Uterus (tissue), 2 donors: ENCODE data around the gene RPF1.
"Not testable (repeated sequence)": the region's sequence is repeated elsewhere in the genome, so short reads cannot be mapped to it uniquely, and the experiment has no call there.

Experiments used
- POLR2A ChIP-seq, 2 donors: fragments of 450-650 bp; IDR thresholded peaks; one replicate each; pipeline ENCODE4 v1.6.1; 2016; ENCODE audit warnings: antibody characterized with exemption in 2 of 2, mild to moderate bottlenecking in 1 of 2, moderate library complexity in 1 of 2
- TF ChIP-seq, protein P1 (sequence below), 4 experiments: fragments of 200-600 bp in 2 of 4; fragments of 450-650 bp in 2 of 4; sonication (generic) in 2 of 4; IDR thresholded peaks; one replicate each; pipeline ENCODE4 v1.5.1; 2016 to 2019; ENCODE audit warnings: antibody characterized with exemption in 4 of 4, mild to moderate bottlenecking in 2 of 4, moderate library complexity in 1 of 4

DNA sequence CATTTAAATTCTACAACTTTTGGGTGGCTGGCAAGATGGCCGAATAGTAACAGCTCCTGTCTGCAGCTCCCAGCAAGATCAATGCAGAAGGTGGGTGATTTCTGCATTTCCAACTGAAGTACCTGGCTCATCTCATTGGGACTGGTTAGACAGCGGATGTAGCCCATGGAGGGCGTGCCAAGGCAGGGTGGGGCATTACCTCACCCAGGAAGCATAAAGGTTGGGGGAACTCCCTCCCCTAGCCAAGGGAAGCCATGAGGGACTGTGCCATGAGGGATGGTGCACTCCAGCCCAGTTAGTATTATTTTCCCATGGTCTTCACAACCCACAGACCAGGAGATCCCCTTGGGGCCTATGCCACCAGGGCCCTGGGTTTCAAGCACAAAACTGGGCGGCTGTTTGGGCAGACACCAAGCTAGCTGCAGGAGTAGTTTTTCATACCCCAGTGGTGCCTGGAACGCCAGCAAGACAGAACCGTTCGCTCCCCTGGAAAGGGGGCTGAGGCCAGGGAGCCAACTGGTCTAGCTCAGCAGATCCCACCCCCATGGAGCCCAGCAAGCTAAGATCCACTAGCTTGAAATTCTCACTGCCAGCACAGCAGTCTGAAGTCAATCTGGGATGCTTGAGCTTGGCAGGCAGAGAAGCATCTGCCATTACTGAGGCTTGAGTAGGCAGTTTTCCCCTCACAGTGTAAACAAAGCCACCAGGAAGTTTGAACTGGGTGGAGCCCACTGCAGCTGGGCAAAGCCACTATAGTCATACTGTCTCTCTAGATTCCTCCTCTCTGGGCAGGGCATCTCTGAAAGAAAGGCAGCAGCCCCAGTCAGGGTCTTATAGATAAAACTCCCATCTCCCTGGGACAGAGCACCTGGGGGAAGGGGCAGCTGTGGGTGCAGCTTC is 36.1 kb upstream of the RPF1 start:
- TF ChIP-seq, protein P1, sequence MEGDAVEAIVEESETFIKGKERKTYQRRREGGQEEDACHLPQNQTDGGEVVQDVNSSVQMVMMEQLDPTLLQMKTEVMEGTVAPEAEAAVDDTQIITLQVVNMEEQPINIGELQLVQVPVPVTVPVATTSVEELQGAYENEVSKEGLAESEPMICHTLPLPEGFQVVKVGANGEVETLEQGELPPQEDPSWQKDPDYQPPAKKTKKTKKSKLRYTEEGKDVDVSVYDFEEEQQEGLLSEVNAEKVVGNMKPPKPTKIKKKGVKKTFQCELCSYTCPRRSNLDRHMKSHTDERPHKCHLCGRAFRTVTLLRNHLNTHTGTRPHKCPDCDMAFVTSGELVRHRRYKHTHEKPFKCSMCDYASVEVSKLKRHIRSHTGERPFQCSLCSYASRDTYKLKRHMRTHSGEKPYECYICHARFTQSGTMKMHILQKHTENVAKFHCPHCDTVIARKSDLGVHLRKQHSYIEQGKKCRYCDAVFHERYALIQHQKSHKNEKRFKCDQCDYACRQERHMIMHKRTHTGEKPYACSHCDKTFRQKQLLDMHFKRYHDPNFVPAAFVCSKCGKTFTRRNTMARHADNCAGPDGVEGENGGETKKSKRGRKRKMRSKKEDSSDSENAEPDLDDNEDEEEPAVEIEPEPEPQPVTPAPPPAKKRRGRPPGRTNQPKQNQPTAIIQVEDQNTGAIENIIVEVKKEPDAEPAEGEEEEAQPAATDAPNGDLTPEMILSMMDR (IDR thresholded peaks at IDR 0.05) = not testable (repeated sequence)
- TF ChIP-seq POLR2A (IDR thresholded peaks at IDR 0.05) = not testable (repeated sequence)
